ENCODE measurements around the gene NASP.

DNA sequence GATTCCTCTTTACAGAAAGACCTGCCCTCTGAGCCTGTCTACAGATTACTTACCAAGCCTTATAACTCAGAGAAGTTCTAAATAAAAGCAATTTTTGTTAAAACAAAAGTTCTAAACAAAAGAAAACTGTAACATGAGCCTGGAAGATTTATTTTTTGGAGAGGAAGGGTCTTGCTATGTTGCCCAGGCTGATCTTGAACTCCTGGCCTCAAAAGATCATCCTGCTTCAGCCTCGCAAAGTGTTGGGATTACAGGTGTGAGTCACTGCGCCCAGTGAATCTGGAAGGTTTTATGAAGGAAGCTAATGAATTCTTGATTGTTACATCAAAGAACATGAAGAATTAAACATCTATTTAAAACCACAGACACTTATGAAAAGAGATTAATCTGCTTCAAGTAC lies 75.4 kb downstream of the NASP start:
- no peak for TF ChIP-seq CTCF (IDR thresholded peaks at IDR 0.05)
- no peak for TF ChIP-seq POLR2A (IDR thresholded peaks at IDR 0.05)

Data from gastroesophageal sphincter (tissue), 3 donors.